ENCODE results near the gene MBD3L5.
"Not testable (repeated sequence)": the region's sequence is repeated elsewhere in the genome, so short reads cannot be mapped to it uniquely, and the experiment has no call there.

DNA sequence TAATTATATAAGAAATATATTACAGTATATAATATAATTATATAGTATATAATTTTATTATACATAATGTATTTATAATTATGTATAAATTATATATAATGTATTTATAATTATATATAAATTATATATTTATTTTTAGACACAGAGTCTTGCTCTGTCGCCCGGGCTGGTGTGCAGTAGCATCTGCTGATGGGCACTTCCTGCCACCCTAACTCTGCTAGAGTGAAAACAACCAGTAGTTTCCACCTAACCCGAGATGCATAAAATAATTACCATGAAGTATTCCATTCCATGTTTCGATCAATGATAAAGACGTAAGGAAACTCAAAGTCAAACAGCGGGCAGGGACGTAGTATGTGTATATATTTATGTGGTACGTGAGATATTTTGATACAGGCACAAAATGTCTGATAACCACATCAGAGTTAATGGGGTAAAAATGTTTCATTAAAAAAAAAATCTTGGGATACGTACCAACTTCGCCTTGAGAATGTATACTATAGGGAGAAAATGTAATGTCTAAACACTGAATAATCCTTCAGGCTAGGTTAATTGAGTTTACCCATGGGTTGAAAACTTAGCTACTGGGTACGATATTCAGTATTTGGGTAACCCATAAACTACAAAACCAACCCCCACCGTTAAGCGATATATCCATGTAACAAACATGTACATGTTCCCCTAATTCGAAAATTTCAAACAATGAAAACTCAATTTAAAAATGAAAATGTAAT, 24.4 kb downstream of the MBD3L5 start:
- TF ChIP-seq TCF4 (CRISPR knock-in tag; IDR thresholded peaks at IDR 0.05; ENCODE audit: borderline replicate concordance); TOX (CRISPR knock-in tag; IDR thresholded peaks at IDR 0.05; ENCODE audit: borderline replicate concordance); ZC3H10 (CRISPR knock-in tag; IDR thresholded peaks at IDR 0.05); PPARA (CRISPR knock-in tag; IDR thresholded peaks at IDR 0.05; ENCODE audit: borderline replicate concordance); ESRRG (CRISPR knock-in tag; IDR thresholded peaks at IDR 0.05); ZFP30 (CRISPR knock-in tag; IDR thresholded peaks at IDR 0.05); ZNF565 (CRISPR knock-in tag; conservative IDR thresholded peaks at IDR 0.05; ENCODE audit: low read depth); ZNF8 (CRISPR knock-in tag; IDR thresholded peaks at IDR 0.05); ZFP3 (CRISPR knock-in tag; IDR thresholded peaks at IDR 0.05); CSDC2 (CRISPR knock-in tag; IDR thresholded peaks at IDR 0.05); OSR1 (CRISPR knock-in tag; IDR thresholded peaks at IDR 0.05); RARB (CRISPR knock-in tag; IDR thresholded peaks at IDR 0.05): not testable (repeated sequence)
- TF ChIP-seq, protein P1, sequence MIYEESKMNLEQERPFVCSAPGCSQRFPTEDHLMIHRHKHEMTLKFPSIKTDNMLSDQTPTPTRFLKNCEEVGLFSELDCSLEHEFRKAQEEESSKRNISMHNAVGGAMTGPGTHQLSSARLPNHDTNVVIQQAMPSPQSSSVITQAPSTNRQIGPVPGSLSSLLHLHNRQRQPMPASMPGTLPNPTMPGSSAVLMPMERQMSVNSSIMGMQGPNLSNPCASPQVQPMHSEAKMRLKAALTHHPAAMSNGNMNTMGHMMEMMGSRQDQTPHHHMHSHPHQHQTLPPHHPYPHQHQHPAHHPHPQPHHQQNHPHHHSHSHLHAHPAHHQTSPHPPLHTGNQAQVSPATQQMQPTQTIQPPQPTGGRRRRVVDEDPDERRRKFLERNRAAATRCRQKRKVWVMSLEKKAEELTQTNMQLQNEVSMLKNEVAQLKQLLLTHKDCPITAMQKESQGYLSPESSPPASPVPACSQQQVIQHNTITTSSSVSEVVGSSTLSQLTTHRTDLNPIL (CRISPR knock-in tag; IDR thresholded peaks at IDR 0.05; ENCODE audit: low read depth), result not testable (repeated sequence)

All from SK-N-SH treated with all-trans-retinoic acid at 6 μM for 48 hours (cell line).